ENCODE results near the gene TPPP2.

TPPP2 gene

DNA sequence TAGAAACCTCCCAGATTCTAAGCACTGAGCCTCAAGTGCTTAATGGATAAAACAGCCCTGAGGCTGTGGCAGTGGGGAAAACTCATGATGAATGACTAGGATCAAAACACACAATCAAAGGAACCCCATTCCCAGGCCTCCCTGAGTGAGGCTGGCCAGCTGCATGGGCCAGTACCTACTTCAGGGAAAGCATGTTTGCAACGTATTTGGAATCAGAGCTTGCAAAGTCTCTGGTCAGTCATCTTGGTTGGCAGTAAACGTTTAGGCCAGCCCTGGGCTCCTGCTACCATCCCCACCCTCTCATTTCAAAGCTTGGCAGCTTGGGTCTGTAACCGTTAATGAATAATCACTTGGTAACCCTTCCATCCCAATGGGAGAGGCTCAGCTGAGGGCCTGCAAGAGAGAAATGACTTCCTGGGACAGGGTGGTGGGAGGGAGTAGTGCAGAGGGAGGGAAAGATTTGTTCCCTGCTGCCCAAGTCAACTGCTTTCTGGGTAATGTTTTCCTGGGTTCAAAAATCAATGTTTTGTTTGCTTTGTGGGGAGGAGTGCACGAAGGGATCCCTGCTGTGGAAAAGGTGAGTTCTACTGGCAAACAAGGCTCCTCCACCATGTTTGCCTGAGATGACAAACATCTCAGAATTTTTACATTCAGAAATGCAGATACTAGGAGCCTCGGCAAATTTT, 25.6 kb downstream of the TPPP2 start:
- no peaks in the 10 kb centered on the region for H3K9me3 ChIP-seq (ENCODE audit: control insufficient read depth, low read length)
- no peak overlapping the region for H3K4me3 ChIP-seq (ENCODE audit: insufficient read depth, low read depth, low read length, poor library complexity, severe bottlenecking)
- no peak overlapping the region for H3K27ac ChIP-seq (ENCODE audit: insufficient read depth, low read length, poor library complexity, severe bottlenecking)
- H3K4me1 ChIP-seq (ENCODE audit: control insufficient read depth, insufficient read depth, low read length, poor library complexity, severe bottlenecking), result no peaks in the 10 kb centered on the region
- no peaks in the 10 kb centered on the region for H3K27me3 ChIP-seq (replicated peaks; ENCODE audit: control insufficient read depth, insufficient read depth, low read length, poor library complexity, severe bottlenecking)
- no peaks in the 10 kb centered on the region for H3K36me3 ChIP-seq (ENCODE audit: control insufficient read depth, insufficient read depth, low read length)
- no peak for DNase-seq

DNA sequence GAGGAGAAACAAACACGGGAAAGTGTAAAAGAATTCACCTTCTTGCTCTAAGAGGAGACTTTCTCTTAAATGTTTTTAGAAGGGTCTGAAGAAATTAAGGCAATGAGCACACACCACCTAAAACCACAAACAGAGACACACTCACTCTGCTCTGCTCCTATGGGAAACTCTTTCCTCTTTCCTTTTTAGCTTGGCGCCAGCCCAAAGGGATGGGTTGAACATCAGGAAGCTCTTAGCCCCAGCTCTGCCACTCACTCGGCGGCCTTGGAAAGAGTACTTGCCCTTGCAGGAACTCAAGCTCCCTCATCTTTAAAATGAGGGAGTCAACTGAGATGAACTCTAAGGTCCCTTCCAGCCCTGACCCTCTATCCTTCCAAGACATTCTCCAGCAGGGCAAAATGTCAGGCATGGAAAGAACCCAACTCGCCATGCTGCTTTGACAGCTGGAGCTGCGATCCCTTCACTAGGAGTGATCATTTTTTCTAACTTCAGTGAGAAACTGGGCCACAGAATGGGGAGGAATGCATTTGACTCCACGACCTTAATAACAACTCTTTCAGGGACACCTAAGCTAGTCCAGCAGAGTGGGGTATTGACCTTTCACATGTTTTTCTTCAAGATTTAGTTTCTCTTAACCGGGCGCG, 26.6 kb downstream of the TPPP2 start:
- H3K4me3 ChIP-seq (ENCODE audit: insufficient read depth, low read depth, low read length, poor library complexity, severe bottlenecking), result no peak overlapping the region
- H3K27me3 ChIP-seq (replicated peaks; ENCODE audit: control insufficient read depth, insufficient read depth, low read length, poor library complexity, severe bottlenecking), result no peaks in the 10 kb centered on the region
- H3K9me3 ChIP-seq (ENCODE audit: control insufficient read depth, low read length), result no peaks in the 10 kb centered on the region
- no peaks in the 10 kb centered on the region for H3K36me3 ChIP-seq (ENCODE audit: control insufficient read depth, insufficient read depth, low read length)
- no peak for DNase-seq
- no peaks in the 10 kb centered on the region for H3K4me1 ChIP-seq (ENCODE audit: control insufficient read depth, insufficient read depth, low read length, poor library complexity, severe bottlenecking)
- H3K27ac ChIP-seq (ENCODE audit: insufficient read depth, low read length, poor library complexity, severe bottlenecking), result no peak overlapping the region

DNA sequence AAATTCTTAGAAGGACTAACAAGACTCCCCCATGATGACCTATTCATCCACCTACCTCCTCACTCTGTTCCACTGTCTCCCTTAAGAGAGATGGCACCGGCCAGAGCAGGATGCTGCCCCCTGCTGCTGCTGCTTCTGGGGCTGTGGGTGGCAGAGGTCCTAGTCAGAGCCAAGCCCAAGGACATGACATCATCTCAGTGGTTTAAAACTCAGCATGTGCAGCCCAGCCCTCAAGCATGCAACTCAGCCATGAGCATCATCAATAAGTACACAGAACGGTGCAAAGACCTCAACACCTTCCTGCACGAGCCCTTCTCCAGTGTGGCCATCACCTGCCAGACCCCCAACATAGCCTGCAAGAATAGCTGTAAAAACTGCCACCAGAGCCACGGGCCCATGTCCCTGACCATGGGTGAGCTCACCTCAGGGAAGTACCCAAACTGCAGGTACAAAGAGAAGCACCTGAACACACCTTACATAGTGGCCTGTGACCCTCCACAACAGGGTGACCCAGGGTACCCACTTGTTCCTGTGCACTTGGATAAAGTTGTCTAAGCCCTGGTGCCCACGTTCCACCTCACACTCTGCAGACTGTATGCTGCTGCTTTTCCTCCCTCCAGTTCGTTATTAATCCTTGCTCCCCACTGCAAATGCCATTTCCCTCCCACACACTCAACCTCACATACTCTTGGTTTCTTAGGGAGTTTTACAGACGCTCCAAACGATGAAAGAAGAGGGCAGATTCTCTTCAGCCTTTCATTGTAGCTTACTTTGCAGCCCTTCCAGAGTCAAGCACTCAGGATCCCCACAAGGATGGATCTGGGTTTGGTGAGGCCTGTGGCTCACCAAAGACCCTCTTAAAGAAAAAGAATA, 28.0 kb downstream of the TPPP2 start, which contains the start of gene RNASE8:
TSS of gene RNASE8 (plus strand) at position 20 of the 873 bp plus-strand sequence. CDS start at position 91, 71 bp downstream.
- Histone ChIP-seq H3K9me3 (ENCODE audit: control insufficient read depth, low read length) (no peaks in the 10 kb centered on the region), H3K27ac (ENCODE audit: insufficient read depth, low read length, poor library complexity, severe bottlenecking) (no peak within 1 kb of the TSS), H3K4me3 (ENCODE audit: insufficient read depth, low read depth, low read length, poor library complexity, severe bottlenecking) (no peak within 1 kb of the TSS), H3K4me1 (ENCODE audit: control insufficient read depth, insufficient read depth, low read length, poor library complexity, severe bottlenecking) (no peaks in the 10 kb centered on the region), H3K36me3 (ENCODE audit: control insufficient read depth, insufficient read depth, low read length) (no peaks in the 10 kb centered on the region), H3K27me3 (replicated peaks; ENCODE audit: control insufficient read depth, insufficient read depth, low read length, poor library complexity, severe bottlenecking) (no peaks in the 10 kb centered on the region)
- no peak for DNase-seq

DNA sequence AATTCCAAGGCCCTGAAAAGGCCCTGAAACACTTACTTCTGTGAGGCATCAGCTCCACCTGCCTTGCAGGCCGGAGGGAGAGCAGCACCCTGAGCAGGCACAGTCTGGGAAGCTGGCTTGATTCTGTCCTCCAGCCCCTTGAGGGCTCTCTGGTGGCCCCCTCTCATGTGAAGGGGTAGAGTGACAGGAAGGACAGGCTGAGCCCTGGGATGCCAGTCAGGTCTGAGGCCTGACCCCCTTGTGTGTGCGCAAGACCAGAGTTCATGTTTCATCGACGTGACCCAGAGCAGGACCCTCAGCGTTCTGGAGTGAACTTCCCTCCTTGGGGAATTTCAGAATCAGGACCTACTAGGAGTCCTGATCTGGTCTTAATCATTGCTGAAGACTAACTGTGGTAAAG, 28.9 kb downstream of the TPPP2 start:
- no peak for DNase-seq

DNA sequence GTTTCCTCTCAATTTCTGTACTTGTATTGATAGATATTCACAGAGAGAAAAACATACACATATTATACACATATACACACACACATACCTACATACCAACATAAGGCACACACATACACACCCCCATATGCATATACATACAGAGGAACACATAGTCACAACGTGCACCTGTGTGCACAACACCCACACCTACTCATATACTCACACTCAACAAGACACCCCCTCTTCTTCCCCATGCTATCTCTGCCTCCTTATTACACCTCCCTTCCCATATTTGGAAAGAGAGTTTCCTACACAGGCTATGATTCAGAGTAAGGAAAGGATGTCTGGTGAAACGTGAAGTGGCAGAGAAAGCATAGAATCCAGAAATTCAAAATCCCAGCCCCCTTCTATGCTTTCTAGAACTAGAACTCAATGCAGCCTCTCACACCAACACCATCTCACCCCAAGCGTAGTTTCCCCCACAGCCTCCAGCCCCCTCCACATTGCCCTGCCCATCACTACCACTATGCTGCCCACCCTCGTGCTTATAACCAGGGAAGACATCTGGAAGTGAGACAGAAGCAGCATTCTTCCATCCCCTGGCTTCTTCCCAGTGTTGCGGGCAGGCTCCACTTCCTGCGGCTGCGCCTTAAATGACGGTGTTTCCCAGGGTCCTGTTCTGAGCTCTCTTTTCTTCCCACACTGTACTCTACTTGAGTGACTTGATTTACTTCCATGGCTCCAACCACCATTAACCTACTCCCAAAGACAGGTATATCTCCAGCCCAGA, 30.0 kb downstream of the TPPP2 start:
- DNase-seq, result no peak
- Histone ChIP-seq H3K4me3 (ENCODE audit: insufficient read depth, low read depth, low read length, poor library complexity, severe bottlenecking) (no peak overlapping the region), H3K27me3 (replicated peaks; ENCODE audit: control insufficient read depth, insufficient read depth, low read length, poor library complexity, severe bottlenecking) (peaks cover 3% of the 10 kb centered on the region), H3K9me3 (ENCODE audit: control insufficient read depth, low read length) (no peaks in the 10 kb centered on the region), H3K4me1 (ENCODE audit: control insufficient read depth, insufficient read depth, low read length, poor library complexity, severe bottlenecking) (no peaks in the 10 kb centered on the region), H3K36me3 (ENCODE audit: control insufficient read depth, insufficient read depth, low read length) (no peaks in the 10 kb centered on the region), H3K27ac (ENCODE audit: insufficient read depth, low read length, poor library complexity, severe bottlenecking) (no peak overlapping the region)

More for the DNA sequence above, 28.9 kb downstream of the TPPP2 start:
- H3K36me3 ChIP-seq (ENCODE audit: control insufficient read depth, insufficient read depth, low read length), result no peaks in the 10 kb centered on the region
- no peaks in the 10 kb centered on the region for H3K27me3 ChIP-seq (replicated peaks; ENCODE audit: control insufficient read depth, insufficient read depth, low read length, poor library complexity, severe bottlenecking)
- no peak overlapping the region for H3K4me3 ChIP-seq (ENCODE audit: insufficient read depth, low read depth, low read length, poor library complexity, severe bottlenecking)
- H3K27ac ChIP-seq (ENCODE audit: insufficient read depth, low read length, poor library complexity, severe bottlenecking), result no peak overlapping the region
- H3K4me1 ChIP-seq (ENCODE audit: control insufficient read depth, insufficient read depth, low read length, poor library complexity, severe bottlenecking), result no peaks in the 10 kb centered on the region
- H3K9me3 ChIP-seq (ENCODE audit: control insufficient read depth, low read length), result no peaks in the 10 kb centered on the region

DNA sequence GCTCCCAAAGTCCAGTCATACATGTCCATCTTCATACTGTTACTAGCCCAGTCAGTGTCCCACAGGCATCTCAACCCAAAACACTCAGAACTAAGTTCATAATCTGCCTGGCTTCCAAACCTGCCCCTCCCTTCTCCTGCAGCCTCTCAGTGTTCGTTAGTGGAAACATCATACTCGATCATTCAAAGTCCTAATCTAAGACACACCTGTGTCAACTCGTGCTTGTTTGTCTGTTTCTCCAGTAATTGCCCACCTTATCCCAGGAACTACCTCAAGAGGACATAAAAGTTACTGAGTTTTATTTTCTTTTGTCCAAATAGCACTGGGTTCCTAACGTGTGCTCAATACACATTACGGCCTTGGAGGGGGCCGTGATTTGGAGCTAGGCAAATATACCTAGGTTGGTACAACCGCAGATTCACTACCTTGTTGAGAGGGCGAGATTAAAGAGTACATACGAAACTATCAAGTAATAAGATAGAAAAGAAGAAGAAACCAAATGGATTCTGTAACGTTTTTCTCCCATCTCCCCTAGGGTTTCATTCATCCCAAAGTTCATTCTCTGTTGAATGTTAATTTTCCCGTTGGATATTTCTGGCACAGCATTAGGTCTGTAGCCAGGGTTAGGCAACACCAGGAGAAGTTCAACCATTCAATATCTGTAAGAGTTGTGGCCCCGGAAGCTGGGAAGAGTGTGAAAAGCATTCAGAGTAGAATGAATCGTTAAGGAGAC, 30.8 kb downstream of the TPPP2 start:
- Histone ChIP-seq H3K9me3 (ENCODE audit: control insufficient read depth, low read length) (no peaks in the 10 kb centered on the region), H3K27me3 (replicated peaks; ENCODE audit: control insufficient read depth, insufficient read depth, low read length, poor library complexity, severe bottlenecking) (peaks cover 3% of the 10 kb centered on the region), H3K4me3 (ENCODE audit: insufficient read depth, low read depth, low read length, poor library complexity, severe bottlenecking) (no peak overlapping the region), H3K36me3 (ENCODE audit: control insufficient read depth, insufficient read depth, low read length) (no peaks in the 10 kb centered on the region), H3K27ac (ENCODE audit: insufficient read depth, low read length, poor library complexity, severe bottlenecking) (no peak overlapping the region), H3K4me1 (ENCODE audit: control insufficient read depth, insufficient read depth, low read length, poor library complexity, severe bottlenecking) (no peaks in the 10 kb centered on the region)
- no peak for DNase-seq

DNA sequence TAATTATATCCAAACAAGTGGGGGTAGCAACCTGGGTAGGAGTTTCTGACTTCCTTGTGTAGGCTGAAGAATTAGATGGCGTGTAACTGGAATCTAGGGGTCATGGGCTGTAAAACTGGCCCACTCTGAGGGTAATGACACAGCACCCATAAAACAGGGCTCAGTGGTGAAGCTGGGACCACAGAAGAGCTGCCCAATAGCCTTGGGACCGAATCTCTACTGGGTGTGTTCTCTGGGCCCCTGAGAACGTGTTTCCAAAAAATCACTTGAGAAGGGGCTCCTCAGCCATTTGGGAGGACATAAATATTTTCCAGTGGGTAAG, 31.3 kb downstream of the TPPP2 start:
- H3K4me3 ChIP-seq (ENCODE audit: insufficient read depth, low read depth, low read length, poor library complexity, severe bottlenecking), result no peak overlapping the region
- H3K27me3 ChIP-seq (replicated peaks; ENCODE audit: control insufficient read depth, insufficient read depth, low read length, poor library complexity, severe bottlenecking), result peaks cover 3% of the 10 kb centered on the region
- DNase-seq, result no peak
- no peaks in the 10 kb centered on the region for H3K36me3 ChIP-seq (ENCODE audit: control insufficient read depth, insufficient read depth, low read length)
- H3K9me3 ChIP-seq (ENCODE audit: control insufficient read depth, low read length), result no peaks in the 10 kb centered on the region
- no peaks in the 10 kb centered on the region for H3K4me1 ChIP-seq (ENCODE audit: control insufficient read depth, insufficient read depth, low read length, poor library complexity, severe bottlenecking)
- H3K27ac ChIP-seq (ENCODE audit: insufficient read depth, low read length, poor library complexity, severe bottlenecking), result no peak overlapping the region

DNA sequence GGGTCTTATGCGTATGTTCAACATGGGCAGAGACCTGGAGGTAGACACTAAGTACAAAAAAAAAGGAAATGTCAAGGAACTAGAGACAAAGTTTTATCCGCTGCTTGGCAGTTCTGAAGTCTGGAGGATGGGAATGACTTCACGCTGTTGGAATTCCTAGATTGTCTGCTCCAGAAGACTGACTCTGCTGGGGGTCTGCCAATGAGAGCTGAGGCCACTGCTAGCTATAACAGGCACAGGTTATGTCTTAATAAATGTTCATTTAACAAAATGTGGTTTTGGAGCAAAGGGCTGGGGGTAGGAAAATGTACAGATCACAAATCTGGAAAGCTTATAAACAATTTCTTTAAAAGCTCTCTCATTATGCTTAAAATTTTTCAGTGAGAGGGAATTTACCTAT, 33.5 kb downstream of the TPPP2 start:
- Histone ChIP-seq H3K27ac (ENCODE audit: insufficient read depth, low read length, poor library complexity, severe bottlenecking) (no peak overlapping the region), H3K36me3 (ENCODE audit: control insufficient read depth, insufficient read depth, low read length) (no peaks in the 10 kb centered on the region), H3K27me3 (replicated peaks; ENCODE audit: control insufficient read depth, insufficient read depth, low read length, poor library complexity, severe bottlenecking) (peaks cover 13% of the 10 kb centered on the region), H3K9me3 (ENCODE audit: control insufficient read depth, low read length) (no peaks in the 10 kb centered on the region), H3K4me3 (ENCODE audit: insufficient read depth, low read depth, low read length, poor library complexity, severe bottlenecking) (no peak overlapping the region), H3K4me1 (ENCODE audit: control insufficient read depth, insufficient read depth, low read length, poor library complexity, severe bottlenecking) (peaks cover 2% of the 10 kb centered on the region)
- no peak for DNase-seq

DNA sequence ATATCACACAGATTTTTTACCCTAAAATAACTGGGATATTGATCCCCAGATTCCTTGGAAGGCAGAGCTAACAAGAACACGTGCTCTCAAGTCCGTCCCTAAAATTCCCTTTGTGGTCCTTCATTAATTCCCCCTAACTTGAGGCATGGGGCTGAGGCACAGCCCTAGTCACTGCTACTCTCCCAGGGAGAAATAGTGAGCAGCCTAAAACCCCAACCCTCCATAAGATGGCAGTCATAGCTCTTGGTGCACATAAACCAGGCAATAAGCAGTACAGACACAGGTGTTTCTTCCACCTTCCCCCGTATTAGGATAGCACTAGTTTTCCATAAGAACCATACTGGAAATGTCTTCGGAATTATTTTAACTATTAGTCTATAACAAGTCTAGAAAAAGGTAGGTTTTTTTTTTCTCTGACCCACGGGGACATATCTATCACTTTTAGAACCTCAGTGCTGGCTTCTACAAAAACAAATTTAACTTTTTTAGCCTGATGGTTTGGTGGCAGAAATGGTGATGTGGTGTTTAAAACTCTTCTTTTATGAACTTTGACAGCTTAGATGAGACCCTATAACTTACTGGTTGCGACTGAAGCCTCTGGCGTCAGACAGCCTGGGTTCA, 37.0 kb downstream of the TPPP2 start:
- H3K27me3 ChIP-seq (replicated peaks; ENCODE audit: control insufficient read depth, insufficient read depth, low read length, poor library complexity, severe bottlenecking), result peaks cover 46% of the 10 kb centered on the region

More for the DNA sequence above, 37.0 kb downstream of the TPPP2 start:
- Histone ChIP-seq H3K36me3 (ENCODE audit: control insufficient read depth, insufficient read depth, low read length) (no peaks in the 10 kb centered on the region), H3K4me3 (ENCODE audit: insufficient read depth, low read depth, low read length, poor library complexity, severe bottlenecking) (no peak overlapping the region), H3K9me3 (ENCODE audit: control insufficient read depth, low read length) (no peaks in the 10 kb centered on the region), H3K4me1 (ENCODE audit: control insufficient read depth, insufficient read depth, low read length, poor library complexity, severe bottlenecking) (peaks cover 35% of the 10 kb centered on the region), H3K27ac (ENCODE audit: insufficient read depth, low read length, poor library complexity, severe bottlenecking) (no peak overlapping the region)
- no peak for DNase-seq
